GM23338 (cell line): Measurements from ENCODE around the gene GPR82. TPM values are rescaled to one million over a fixed set of nuclear protein-coding genes. Genes with fewer than 3 reads are reported as not detected.

Experiments
- ATAC-seq: fragments of 200-7000 bp; cut with Tn5 transposase; 3 replicates; pipeline ENCODE4 v1.9.1; 2020
- DNase-seq: peaks from one replicate; pipeline ENCODE4 v3.0.0-alpha.2; 2015; ENCODE audit warnings: low spot score
- H2AFZ ChIP-seq: fragments of 200-600 bp; sonication (generic); 2 replicates; pipeline ENCODE4 v1.8.0; 2016; ENCODE audit warnings: antibody characterized with exemption, mild to moderate bottlenecking, moderate library complexity
- H3F3A ChIP-seq: fragments of 200-600 bp; sonication (generic); replicated peaks from 2 replicates; pipeline ENCODE4 v1.8.0; 2017; ENCODE audit warnings: antibody characterized with exemption, mixed run types, low read depth
- H3K27ac ChIP-seq: fragments of 200-600 bp; sonication (generic); 2 replicates; pipeline ENCODE4 v1.6.1; 2016; ENCODE audit warnings: low read depth
- H3K27me3 ChIP-seq: fragments of 200-600 bp; sonication (generic); 2 replicates; pipeline ENCODE4 v1.8.0; 2016; ENCODE audit warnings: mild to moderate bottlenecking, mixed run types, moderate library complexity; ENCODE audit not compliant: insufficient read depth
- H3K36me3 ChIP-seq: fragments of 200-600 bp; sonication (generic); 2 replicates; pipeline ENCODE4 v1.8.0; 2016; ENCODE audit warnings: mild to moderate bottlenecking; ENCODE audit not compliant: insufficient read depth
- H3K4me1 ChIP-seq: fragments of 200-600 bp; sonication (generic); 2 replicates; pipeline ENCODE4 v1.8.0; 2016; ENCODE audit warnings: mild to moderate bottlenecking, moderate library complexity; ENCODE audit not compliant: insufficient read depth
- H3K4me2 ChIP-seq: fragments of 200-600 bp; sonication (generic); 2 replicates; pipeline ENCODE4 v1.7.1; 2017; ENCODE audit warnings: mixed run types
- H3K4me3 ChIP-seq: fragments of 200-600 bp; sonication (generic); 2 replicates; pipeline ENCODE4 v1.6.1; 2016; ENCODE audit warnings: mixed run types
- H3K79me2 ChIP-seq: fragments of 200-600 bp; sonication (generic); replicated peaks from 2 replicates; pipeline ENCODE4 v1.8.0; 2017; ENCODE audit warnings: mild to moderate bottlenecking; ENCODE audit not compliant: insufficient read depth
- H3K9me2 ChIP-seq: fragments of 200-600 bp; sonication (generic); 2 replicates; pipeline ENCODE4 v1.8.0; 2017; ENCODE audit not compliant: insufficient read depth
- H4K20me1 ChIP-seq: fragments of 200-600 bp; sonication (generic); replicated peaks from 2 replicates; pipeline ENCODE4 v1.8.0; 2017; ENCODE audit warnings: mild to moderate bottlenecking; ENCODE audit not compliant: insufficient read depth
- H3K27ac Mint-ChIP-seq: 2 replicates; pipeline ENCODE4 v1.8.0; 2020; ENCODE audit warnings: inconsistent platforms, mild to moderate bottlenecking, moderate library complexity, mixed read lengths
- H3K27me3 Mint-ChIP-seq: 3 replicates; pipeline ENCODE4 v1.8.0; 2022; ENCODE audit warnings: low read depth, mild to moderate bottlenecking, moderate library complexity, mixed read lengths, inconsistent platforms; ENCODE audit not compliant: insufficient read depth, poor library complexity
- H3K36me3 Mint-ChIP-seq: 3 replicates; pipeline ENCODE4 v1.8.0; 2021; ENCODE audit warnings: low read depth, mild to moderate bottlenecking, inconsistent platforms, moderate library complexity, mixed read lengths
- H3K4me1 Mint-ChIP-seq: 3 replicates; pipeline ENCODE4 v1.8.0; 2020; ENCODE audit warnings: mild to moderate bottlenecking, inconsistent platforms, mixed read lengths
- H3K4me3 Mint-ChIP-seq: 3 replicates; pipeline ENCODE4 v1.8.0; 2021; ENCODE audit warnings: moderate library complexity, mild to moderate bottlenecking, inconsistent platforms, mixed read lengths
- H3K9me3 Mint-ChIP-seq: 3 replicates; pipeline ENCODE4 v1.8.0; 2020; ENCODE audit warnings: moderate library complexity, mild to moderate bottlenecking, inconsistent platforms, mixed read lengths
- NANOG ChIP-seq: IDR thresholded peaks from 2 replicates; pipeline ENCODE4 v1.6.1; 2016; ENCODE audit warnings: antibody characterized with exemption, borderline replicate concordance
- STAT1 ChIP-seq: IDR thresholded peaks from one replicate; pipeline ENCODE4 v1.6.1; 2016; ENCODE audit warnings: antibody characterized with exemption; ENCODE audit not compliant: unreplicated experiment
- ZNF462 ChIP-seq: fragments of 250-450 bp; sonication (Bioruptor Pico); IDR thresholded peaks from 2 replicates; pipeline ENCODE4 v1.5.0; 2020; ENCODE audit warnings: mild to moderate bottlenecking, moderate library complexity
- polyA plus RNA-seq: library from polyadenylated mRNA; unstranded; fragments of >200 nt; fragmentation: Nextera tagmentation; extraction: Ambion mirVana; gene quantifications from 2 replicates; pipeline ENCODE4 v1.2.1, GENCODE V29; 2016
- total RNA-seq: library from RNA; depleted of rRNA; stranded (reverse); fragments of >200 nt; shearing (Covaris generic); gene quantifications from 2 replicates; pipeline ENCODE4 v1.2.3, GENCODE V29; 2014
- TF ChIP-seq, protein P1 (sequence below), 2 experiments: fragments of 200-600 bp in 1 of 2; sonication (generic) in 1 of 2; conservative IDR thresholded peaks; 2 replicates each; pipeline versions ENCODE4 v1.5.1 to v1.6.1; 2016 to 2017; ENCODE audit warnings: antibody characterized with exemption in 2 of 2, low read depth in 2 of 2, mild to moderate bottlenecking in 2 of 2, moderate library complexity in 1 of 2

The GPR82 gene
- total and polyA plus RNA-seq, 2 experiments from 2014 or later = 0.32 TPM; not detected in 1

DNA sequence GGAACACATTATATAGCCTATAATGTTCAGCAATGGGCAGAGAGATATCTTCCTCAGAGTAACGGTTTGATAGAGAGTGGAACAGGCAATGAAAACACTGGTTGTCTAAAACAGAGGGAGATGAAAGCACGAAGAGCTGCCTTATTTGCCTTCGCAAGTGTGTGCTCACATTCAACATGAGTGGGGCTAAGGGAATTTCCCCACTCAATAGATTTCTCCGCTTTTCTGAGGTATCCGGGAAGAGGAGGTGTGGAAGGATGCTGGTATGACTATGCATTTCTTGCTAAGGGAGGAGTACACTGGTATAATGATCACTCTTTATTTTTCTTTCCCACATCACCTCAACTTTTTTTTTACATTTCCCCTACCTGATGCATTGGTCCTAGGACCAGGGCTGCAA lies 7.8 kb upstream of the GPR82 start (continued):
- TF ChIP-seq, protein P1, sequence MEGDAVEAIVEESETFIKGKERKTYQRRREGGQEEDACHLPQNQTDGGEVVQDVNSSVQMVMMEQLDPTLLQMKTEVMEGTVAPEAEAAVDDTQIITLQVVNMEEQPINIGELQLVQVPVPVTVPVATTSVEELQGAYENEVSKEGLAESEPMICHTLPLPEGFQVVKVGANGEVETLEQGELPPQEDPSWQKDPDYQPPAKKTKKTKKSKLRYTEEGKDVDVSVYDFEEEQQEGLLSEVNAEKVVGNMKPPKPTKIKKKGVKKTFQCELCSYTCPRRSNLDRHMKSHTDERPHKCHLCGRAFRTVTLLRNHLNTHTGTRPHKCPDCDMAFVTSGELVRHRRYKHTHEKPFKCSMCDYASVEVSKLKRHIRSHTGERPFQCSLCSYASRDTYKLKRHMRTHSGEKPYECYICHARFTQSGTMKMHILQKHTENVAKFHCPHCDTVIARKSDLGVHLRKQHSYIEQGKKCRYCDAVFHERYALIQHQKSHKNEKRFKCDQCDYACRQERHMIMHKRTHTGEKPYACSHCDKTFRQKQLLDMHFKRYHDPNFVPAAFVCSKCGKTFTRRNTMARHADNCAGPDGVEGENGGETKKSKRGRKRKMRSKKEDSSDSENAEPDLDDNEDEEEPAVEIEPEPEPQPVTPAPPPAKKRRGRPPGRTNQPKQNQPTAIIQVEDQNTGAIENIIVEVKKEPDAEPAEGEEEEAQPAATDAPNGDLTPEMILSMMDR (conservative IDR thresholded peaks at IDR 0.05; ENCODE audit: low read depth in 2 of 2) = no peak
- no peak for TF ChIP-seq NANOG

- Histone ChIP-seq H3K79me2 (no peaks in the 10 kb centered on the region), H3K27me3 (no peaks in the 10 kb centered on the region), H3F3A (no peaks in the 10 kb centered on the region), H3K9me2 (no peaks in the 10 kb centered on the region), H3K4me1 (no peaks in the 10 kb centered on the region; the same call in 1 of the 2 replicates), H4K20me1 (no peaks in the 10 kb centered on the region), H2AFZ (no peak overlapping the region), H3K36me3 (no peaks in the 10 kb centered on the region), H3K27ac (no peak overlapping the region), H3K4me2 (no peak overlapping the region), H3K4me3 (no peak overlapping the region)
- ATAC-seq = no peak
- peak overlapping the region; percentile 62; the same call in 1 of the 2 replicates for H3K27ac Mint-ChIP-seq
- TF ChIP-seq, protein P1 (conservative IDR thresholded peaks at IDR 0.05; ENCODE audit: low read depth in 2 of 2) = no peak
- TF ChIP-seq ZNF462 (CRISPR knock-in tag) (no peak), STAT1 (no peak)
- peaks cover 34% of the 10 kb centered on the region for H3K9me3 Mint-ChIP-seq
- H3K36me3 Mint-ChIP-seq = peaks cover 49% of the 10 kb centered on the region
- H3K4me1 Mint-ChIP-seq = peaks cover 15% of the 10 kb centered on the region
- DNase-seq = peak; percentile 6
- H3K27me3 Mint-ChIP-seq = peaks cover 4% of the 10 kb centered on the region
- H3K4me3 Mint-ChIP-seq = no peak overlapping the region
Measured at GRCh38 chrX:41716767-41717473, 7.1 kb upstream of the GPR82 start.
